Islet precursor cell (in vitro differentiated cells): ENCODE results near the gene PDCD1LG2.

ENCODE experiments used
- DNase-seq: peaks from one replicate; pipeline ENCODE4 v3.0.0-alpha.2; 2018

The PDCD1LG2 gene

DNA sequence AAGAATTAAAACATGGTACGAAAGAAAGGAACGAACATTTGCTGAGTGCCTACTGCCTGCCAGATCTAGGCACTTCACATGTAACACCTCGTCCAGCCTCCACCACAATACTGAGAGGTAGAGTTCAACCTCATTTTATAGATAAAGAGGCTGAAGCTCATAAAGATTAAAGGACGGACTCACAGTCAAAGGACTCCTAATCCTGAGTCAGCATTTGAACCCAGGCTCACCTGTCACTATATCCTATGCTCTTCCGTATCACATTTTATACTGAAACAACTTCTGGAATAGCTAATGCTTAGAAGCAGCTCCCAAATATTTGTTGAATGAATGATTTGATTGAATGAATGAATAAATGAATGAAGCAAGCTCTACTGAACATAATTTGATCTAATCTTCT is 22.5 kb downstream of the PDCD1LG2 start:
- no peak for DNase-seq

DNA sequence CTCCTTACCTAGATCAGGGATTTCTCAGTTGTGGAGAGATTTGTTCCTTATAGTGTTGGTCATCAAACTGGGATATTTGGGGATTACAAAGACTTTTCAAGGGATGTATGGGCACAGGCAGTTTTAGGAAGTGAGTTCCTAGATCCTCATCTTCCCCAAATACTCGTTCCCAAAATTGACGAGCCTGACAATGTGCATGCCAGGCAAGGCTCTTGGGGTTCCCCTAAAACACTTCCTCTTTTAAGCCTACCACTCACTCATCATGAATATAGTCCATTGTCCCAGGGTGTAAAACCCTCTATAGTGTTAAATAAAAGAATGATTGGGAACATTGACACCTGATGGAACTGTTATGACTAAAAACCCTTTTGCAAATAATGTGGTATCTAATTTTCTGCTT is 26.4 kb downstream of the PDCD1LG2 start:
- no peak for DNase-seq

DNA sequence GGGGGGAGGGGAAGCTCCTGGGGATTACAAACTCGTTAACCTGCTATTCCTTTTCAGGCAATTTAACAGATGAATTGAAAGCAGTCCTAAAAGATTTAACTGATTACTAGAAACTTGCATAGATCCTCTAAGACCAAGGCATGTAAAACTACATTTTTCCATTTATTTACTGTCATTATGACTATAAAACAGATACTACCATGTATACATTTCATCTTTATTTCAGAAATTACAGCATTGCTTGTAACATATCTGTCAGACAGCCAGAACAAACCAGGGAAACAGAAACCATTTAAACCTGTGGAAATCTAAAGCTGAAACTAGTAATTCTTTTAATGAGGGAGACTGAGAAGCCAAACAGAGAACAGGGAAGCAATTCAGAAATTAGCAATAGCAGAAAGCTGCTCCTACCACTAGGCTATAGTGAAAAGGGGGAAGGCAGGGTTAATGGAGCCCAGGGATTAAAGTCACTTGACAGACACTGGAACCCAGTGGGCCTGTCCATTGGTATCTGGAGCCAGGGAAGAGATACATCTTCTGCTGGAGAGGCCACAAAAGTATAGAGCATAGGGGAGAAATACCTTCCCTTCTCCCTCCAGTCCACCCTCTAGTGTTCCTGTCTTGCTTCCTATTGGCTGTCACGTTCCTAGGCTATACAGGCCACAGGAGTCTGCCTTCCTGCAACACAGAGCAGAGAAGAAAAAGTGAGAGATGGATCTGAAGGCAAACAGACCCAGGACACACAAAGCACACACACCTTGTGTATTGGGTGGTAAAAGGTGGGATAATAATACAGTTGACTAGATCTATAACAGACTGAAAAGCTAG is 33.8 kb downstream of the PDCD1LG2 start:
- DNase-seq, result no peak

DNA sequence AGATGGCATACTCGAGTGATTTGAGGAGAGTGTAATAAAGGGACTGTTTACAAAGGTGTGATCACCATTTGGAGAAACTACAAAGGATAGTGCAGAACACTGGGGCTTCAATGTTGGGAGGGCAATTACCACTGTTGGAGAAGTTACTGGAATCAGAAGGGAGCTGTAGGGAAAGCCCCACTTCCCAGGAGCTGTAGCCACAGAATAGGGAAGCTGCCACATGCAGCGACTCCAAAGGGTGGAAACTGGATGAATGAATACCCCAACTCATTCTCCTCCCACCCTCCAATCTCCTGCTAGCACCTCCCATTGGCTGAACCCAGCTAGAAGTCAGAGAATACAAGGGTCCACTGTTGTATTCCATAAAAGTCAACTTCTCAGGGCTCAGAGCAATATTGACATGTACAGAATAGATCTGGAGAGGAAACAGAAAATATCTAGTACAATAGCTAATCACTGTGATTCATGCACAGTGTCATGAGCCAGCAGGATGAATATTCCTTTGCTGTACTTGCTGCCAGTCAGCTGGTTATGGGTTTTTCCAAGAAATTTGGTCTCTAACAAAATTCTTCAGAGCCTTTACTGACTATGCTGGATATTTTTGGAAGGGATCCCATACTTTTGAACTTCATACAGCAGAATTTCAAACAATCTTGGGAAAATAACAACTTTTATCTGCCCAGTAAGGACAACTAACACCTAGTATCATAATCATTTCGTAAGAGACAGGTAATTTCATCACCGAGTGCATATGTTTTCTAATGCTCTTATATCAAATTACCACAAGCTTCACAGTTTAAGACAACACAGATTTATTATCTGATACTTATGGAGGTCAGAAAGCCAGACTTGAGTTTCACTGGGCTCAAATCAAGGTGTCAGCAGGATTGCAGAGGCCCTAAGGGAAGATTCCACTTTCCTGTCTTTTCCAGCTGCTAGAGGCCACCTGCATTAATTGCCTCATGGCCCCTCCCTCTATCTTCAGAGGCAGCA is 39.6 kb downstream of the PDCD1LG2 start:
- DNase-seq, result no peak

DNA sequence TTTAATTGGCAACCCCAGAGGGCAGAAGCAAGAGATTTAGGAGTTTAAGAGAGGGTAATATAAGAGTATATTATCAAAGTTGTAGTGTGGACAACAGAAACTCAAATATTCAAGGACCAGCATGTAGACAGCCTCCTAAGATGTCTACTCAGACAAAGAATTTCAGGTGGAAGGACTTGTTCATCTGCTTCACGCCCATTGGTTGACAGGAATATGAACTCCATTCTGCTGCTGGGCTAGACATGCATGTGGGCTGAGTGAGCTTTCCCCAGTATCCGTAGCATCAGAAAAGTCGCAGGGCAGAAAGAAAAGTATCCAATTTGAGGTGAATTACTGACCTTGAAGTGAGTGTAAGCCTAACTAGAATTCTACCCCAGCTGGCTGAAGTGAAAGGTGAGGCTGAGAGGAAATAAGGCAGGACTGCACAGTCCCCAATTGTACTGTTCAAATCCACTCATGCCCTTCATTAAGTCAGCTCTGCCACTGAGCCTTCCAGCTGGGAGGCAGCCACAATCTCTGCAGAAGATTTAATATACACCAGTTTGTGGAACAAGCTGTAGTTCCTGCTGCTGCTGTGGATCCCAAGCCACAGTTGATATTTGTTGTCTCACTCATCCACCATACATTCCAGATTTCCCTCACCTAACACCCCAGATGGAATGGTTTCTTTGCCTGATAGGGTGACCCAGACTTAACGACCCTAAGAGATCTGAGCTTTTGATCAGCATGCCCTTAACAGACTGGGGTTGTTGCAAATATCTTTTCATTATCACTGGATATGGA is 41.2 kb downstream of the PDCD1LG2 start:
- DNase-seq, result no peak

DNA sequence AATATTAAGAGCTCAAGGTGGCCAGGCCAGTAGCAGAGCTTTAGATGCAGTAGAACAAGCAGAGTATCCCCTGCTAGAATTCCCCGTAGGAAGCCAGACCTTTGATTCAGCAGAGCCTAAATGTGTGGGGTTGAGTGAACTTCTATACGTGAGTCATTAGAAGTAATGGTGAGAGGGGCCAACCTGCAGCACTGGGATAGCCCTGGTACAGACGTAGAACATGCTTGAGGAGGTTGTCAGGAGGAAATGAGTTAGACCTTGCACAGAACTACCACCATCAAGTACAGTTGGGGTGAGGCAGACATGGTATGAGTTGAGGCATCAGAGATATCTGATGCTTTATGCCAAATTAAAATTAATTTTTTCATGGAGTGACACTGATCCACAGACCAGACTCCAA is 42.0 kb downstream of the PDCD1LG2 start:
- no peak for DNase-seq

DNA sequence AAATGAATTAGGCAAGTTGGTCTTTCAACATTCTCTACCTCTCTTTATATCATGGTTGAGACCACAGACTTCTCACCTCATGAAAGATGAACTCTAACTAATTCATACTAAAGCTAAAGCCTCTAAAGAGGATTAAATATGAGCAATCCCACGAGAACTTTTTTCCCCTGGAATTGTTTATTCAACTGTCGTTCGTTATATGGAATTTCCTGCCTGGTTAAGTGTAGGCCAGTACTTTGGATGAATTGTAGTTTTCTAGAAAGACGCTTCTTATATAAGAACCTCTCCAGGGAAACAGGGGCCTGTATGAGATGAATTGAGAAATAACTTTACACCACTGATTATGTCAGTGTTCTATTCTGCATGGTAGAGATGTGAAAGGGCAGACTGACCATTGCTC is 42.9 kb downstream of the PDCD1LG2 start:
- no peak for DNase-seq

DNA sequence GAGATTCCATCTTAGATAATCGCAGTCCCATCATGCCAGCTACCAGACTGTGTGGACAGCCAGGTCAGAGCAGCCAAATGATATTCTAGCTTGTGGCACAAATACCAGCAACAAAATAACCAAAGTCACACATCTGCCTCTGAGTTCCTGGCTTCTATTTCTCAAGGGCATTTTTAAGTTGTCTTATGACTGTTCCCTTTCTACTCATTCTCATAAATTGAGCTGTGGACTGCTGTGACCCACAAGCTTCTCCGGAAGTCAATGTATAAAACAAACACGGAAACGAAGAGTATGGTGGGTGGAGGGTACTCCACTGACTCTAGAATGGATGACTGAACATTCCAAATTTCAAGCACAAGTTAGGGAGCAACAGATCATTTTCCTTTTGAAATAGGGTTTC is 43.9 kb downstream of the PDCD1LG2 start:
- DNase-seq, result no peak

DNA sequence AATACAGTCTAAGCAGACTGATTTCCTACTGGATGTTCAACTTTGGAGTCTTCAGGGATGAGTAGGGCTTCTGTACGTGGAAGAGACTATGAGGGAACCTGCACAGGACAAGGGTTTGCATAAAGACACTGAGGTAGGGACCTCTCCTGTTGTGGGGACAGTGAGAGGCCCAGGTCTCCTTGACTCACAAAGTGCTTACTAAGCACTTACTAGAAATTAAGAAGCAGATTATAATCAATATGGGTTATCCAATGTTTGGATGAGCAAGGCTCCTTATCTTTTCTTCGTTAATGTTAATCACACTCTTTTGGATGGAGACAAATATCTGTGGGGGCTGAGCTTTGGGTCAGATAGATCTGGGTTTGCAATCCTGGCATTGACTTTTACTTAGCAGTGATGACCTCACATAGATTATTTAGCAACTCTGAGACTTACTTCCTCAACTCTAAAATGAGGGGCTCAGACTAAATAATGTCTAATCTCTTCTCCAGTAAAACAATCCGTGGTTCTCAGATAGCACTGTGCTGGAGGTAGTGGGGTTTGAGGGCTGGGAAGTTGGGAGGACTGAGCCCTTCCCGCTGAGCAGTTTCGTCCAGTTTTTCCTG is 45.9 kb downstream of the PDCD1LG2 start:
- DNase-seq, result no peak

DNA sequence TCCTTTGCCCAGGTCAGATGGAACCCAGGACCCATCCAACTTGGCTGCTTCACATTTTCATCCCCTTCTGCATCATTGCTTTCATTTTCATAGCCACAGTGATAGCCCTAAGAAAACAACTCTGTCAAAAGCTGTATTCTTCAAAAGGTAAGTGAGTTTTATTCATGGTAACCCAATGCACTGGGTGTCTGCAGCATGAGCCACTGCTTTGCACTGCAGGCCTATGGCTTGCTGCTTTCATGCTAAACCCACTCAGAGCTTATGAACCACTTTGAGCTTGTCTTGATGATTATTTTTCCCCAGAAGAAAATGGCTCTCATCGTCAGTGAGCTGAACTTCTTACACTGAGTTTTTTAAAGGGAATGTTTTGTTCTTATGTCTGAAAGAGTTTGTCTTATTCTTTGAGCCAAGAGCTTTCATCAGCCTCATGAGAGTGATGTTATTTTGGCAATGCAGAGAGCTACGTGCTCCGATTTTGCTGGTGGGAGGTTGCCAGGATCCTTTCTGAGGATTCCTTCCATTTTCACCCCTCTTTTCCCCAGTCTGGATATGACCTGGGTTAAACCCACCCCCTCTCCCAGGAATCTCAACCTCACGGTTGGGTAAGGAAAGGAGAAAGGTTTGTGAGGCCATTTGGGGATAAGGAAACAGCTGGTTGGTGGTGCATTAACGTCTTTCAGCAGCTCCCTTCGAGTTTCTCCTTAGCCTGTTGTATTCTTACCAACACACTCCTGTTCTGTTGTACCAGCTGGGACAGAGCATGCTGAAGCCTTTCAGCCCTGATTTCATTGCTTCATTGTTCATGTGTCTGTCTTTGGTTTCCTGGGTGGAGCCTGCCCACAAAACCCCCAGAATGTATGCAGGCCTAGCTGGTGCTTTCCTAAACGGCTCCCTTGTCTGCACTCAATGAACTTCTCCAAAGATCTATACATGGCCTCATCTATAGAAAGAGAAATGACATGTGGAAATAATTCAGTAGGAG is 47.6 kb downstream of the PDCD1LG2 start:
- DNase-seq, result no peak

DNA sequence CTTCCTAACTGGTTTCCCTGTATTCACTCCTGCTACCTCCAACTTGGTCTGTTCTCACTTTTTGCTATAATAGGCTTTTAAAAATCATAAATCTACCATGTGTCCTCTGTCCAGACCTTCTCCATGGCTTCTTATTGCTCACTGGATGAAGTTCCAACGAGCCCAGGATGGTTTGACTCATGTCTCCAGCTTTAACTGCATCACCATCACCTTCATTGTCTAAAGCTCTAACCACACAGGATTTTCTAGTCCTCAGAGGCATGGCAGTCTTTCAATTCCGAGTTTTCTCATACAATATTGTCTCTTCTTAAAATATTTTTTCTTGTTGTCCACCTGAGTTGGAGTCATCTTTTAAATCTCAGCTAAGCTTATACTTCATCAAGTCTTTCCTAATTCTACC is 49.3 kb downstream of the PDCD1LG2 start:
- DNase-seq, result no peak

DNA sequence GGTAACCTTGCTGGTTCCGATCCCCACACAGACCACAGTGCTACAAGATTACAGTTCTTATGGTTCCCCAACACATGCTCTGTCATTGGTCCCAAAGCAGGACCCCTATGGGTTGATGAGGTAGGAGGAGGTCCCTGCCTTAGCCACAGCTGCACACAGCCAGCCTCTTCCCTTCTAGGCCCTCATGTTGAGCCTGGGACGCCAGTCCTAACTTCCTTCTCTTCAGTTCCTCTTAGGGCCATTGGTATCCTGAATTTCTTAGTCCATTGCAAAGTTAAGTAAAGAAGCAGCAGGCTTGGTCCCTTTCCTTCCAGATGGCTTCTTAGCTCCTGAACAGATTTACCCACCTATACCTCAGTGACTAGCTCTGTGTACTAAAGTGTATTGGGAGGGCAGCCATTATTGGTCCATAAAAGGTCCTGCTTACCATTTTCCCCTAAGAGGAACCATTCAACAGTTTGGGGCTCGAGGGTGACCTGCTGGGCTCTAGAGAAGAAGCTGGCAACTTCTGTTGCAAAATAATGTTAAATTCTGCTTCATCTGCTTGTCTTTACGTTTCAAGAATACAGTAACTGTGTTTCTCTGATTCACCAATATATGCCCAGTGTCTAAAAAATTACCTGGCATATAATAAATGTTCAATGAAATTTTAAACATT is 50.2 kb downstream of the PDCD1LG2 start:
- no peak for DNase-seq

DNA sequence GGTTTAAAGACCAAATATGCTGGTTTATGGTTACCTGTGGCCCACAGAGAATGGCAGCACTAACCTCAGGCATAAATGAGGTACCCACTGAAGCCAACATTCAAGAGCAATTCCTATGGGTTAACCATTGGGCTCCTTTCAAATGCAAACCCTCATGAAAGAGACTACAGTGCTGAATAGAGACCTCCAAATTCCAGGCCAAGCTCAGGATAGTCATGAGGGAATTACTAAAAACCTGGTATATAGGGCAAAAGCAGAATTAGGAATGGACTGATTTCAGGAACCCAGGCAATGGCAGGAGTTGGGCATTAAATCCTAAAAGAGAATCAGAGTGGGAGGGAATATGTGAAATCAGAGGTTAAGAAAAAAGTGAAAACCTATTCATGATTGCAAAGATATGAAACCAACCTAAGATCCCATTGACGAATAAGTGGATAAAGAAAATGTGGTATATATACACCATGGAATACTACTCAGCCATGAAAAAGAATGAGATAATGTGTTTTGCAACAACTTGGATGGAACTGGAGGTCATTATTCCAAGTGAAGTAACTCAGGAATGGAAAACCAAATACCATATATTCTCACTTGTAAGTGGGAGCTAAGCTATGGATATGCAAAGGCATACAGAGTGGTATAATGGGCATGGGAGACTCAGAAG is 51.6 kb downstream of the PDCD1LG2 start:
- no peak for DNase-seq

DNA sequence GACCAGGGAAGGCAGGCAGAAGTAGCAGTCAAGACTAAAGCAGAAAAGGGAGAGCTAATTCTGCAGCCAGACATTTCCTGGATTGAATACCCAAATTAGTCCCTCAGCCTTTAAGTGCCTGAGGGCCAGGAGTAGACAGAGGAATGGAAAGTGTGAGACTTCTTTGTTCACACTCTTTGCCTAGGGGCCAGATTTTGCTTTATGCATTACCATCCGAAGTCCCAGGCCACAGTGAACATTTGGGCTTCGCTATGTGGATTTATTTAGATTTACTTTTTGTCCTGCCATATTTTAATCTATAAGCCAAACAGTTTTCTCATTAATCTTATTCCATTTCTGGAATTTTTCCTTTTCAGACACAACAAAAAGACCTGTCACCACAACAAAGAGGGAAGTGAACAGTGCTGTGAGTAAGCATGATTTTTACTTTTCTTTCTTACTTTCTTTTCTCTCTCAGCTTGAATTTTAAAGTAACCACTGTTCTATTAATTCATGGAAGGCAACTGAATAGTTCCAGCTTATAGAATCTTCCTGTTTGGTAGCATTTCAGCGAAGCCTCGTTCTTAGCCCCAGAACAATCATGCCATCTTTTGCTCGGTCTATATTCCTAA is 52.6 kb downstream of the PDCD1LG2 start:
- DNase-seq, result peak; percentile 70

DNA sequence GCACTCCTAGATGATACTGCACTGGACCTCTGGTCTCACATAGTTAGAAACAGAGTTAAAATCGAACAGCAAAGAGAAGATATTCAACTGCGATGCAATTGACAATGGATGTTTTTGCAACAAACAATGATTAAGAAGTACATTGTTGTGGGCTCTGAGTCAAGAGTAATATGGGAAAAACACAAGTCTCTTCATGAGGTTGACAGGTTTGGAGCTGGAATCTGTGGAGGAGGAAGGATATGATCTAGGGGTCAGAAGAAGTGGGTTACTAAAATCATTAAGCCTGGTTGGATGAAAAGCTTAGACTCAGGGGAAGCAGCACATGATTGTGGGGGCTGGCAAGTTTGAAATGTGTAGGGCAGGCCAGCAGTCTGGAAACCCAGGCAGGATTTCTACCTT is 53.1 kb downstream of the PDCD1LG2 start:
- DNase-seq, result no peak

DNA sequence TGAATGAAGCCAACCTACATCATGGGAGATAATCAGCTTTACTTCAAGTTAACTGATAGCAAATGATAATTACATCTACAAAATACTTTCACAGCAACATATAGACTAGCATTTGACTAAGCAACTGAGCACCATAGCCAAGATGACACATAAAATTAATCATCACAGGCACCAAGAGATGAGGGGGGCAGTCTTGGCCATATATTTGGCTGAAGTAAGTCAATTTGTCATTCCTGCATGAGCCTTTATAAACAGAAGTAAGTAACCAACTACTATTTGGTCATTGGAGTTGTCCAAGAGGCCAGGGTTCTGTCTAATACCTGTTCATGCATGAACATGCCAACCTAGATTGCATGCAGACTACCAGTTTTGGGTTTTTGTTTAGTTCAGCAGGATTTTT is 53.6 kb downstream of the PDCD1LG2 start:
- no peak for DNase-seq

DNA sequence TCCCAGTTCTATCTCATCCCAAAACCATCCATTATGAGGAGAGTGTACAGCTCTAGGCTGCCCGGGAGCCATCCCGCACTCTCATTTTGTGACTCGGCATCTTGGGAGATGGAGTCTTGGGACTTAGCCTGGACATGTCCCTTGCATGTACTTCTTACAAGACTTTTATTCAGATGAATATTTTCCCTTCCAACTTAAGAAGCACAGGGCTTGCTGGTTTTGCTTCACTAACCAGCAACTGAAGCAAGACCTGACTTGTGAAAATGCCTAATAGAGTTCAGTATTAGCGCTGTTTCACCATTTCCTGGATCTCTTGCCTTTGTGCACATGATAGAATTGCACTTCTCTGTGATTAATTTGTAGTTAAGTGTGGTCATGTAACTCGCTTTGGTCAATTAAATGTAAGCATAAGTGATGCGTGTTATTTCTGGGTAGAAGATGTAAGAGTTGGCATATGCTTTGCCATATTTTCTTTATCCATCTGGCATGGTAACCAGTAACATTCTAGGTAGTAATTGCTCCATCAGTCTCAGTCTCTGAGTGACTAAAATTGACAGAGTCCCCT is 55.8 kb downstream of the PDCD1LG2 start:
- no peak for DNase-seq

DNA sequence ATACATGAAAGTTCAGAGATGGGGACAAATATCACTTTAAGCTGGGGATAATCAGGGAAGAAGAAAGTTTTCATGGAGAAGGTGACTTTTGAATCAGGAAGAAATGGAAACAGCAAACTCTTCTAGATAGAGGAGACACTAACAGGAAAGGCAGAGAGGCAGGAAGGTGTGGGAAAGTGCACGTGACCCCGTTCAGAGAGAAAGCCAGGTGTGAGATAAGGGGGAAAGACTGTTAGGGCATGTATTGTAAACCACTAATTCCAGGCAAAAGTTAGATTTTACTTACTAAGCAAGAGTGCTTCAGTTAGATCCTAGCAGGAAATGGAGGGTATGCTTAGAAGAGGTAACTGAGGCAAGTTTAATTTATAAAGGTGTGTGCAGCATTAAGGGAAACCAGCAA is 58.5 kb downstream of the PDCD1LG2 start:
- no peak for DNase-seq

DNA sequence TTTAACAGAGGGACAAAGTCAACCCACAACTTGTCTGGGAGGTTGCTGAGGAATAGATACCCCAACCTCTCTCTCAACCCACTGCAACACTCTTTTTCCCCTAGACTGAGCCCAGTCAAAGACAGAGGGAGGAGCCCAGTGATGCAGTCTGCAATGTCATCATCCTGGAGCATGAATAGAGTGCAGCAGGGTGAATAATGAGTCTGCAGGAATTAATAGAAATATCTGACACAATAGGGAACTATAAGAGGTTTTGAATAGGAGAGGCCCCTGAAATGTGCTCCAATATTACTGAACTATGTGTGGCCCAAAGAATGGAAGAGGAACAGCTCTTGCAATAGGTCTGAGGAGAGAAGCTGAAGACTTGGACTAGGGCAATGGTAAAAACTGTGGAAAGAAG is 59.1 kb downstream of the PDCD1LG2 start:
- DNase-seq, result no peak

DNA sequence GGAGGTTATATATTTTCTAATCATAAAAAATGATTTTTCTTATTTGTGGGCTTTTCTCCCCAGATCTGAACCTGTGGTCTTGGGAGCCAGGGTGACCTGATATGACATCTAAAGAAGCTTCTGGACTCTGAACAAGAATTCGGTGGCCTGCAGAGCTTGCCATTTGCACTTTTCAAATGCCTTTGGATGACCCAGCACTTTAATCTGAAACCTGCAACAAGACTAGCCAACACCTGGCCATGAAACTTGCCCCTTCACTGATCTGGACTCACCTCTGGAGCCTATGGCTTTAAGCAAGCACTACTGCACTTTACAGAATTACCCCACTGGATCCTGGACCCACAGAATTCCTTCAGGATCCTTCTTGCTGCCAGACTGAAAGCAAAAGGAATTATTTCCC is 59.6 kb downstream of the PDCD1LG2 start:
- DNase-seq, result no peak
